Measurements from ENCODE around the gene SSU72.
"Not testable (repeated sequence)": the region's sequence is repeated elsewhere in the genome, so short reads cannot be mapped to it uniquely, and the experiment has no call there.

SSU72 gene

DNA sequence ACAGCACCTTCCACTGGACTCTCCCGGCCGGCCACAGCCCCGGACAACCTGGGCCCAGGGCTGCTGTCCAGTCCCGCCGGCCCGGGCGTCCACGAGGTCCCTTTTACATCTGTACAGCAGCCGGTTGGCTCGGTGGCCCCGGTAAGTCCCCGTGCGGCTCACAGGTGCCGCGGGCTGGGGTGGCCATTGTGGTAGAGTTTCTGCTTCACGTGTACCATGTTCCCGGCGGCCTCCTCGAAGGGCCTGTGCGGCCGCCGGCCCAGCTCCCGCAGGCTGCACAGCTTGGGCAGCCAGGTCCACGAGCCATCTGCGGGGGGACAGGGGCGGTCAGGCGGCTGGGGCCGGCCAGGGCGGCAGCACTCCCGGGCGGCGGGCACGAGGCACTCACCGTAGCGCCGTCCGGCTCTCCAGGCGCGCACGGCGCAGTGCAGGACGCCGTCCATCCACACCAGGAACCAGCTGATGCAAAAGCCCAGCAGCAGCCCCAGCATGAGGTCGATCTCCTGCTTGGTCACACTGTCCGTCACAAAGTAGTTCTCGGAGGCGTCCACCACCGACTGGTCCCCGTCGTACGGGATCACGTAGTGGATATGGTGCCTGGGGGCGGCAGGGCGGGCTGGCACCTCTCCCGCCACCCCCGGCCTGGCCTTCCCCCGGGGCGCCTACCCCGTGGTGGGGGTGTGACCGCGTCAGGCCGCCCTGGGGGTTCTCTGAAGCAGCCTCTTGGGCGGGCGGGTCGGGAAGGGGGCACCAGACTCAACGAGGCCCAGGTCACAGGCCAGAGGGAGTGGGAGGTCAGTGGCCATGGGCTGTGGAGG is 39.3 kb downstream of the SSU72 start:
- no peak for DNase-seq (ENCODE audit: low read depth, low spot score)

DNA sequence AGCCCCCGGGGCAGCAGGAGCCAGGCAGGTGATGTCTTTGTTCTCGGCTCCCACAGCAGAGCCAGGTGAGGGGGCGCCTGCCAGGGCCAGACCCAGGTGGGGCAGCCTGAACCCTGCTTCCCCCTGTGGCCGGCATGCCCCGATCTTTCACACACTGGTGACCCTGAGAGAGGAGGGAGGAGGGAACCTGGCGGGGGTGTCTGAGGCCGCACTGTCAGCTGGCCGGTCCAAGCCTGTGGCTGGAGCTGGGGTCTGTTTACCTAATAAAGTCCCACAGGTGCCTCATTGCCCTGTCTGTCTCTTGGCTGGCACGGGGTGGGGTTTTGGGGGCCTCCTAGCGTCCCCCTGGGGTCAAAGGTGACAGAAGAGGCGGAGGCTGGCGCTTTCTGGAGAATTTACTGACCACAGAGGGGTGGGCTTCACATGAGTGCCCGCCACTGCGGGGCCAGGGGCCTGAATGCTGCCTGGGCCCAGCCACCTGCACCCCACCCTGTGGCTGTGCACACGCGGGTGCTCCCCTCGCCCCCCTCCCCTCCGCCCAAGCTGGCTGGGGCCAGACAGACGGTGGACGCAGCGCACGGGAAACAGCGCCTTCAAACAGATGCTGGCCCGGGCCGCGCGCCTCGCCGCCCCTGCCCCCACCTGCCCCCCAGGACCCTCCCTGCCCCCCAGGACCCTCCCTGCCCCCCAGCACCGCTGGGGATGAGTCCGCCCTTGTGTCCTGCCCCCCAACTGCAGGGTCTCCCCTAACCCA is 40.1 kb downstream of the SSU72 start:
- DNase-seq (ENCODE audit: low read depth, low spot score), result no peak
- H3K4me3 ChIP-seq (ENCODE audit: low read length), result no peak overlapping the region

More for the DNA sequence above, 39.3 kb downstream of the SSU72 start:
- H3K4me3 ChIP-seq (ENCODE audit: low read length), result no peak overlapping the region

DNA sequence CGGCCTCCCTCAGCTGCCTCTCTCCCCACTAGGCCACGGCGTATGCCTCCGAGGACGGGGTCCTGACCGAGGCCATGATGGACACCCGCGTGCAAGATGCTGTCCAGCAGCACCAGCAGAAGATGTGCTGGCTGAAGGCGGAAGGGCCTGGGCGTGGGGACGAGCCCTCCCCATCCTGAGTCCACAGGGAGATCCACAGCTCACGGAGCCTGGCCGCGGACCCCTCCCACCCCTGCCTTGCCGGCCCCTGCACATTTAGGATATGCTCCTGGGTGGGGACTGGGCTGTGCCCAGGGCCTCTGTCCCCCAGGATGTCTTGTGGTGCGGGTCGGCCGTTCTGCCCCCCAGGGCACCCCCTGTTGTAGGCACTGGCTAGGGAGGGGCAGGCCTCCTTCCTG is 40.8 kb downstream of the SSU72 start:
- not testable (repeated sequence) for H3K4me3 ChIP-seq (ENCODE audit: low read length); DNase-seq (ENCODE audit: low read depth, low spot score)

DNA sequence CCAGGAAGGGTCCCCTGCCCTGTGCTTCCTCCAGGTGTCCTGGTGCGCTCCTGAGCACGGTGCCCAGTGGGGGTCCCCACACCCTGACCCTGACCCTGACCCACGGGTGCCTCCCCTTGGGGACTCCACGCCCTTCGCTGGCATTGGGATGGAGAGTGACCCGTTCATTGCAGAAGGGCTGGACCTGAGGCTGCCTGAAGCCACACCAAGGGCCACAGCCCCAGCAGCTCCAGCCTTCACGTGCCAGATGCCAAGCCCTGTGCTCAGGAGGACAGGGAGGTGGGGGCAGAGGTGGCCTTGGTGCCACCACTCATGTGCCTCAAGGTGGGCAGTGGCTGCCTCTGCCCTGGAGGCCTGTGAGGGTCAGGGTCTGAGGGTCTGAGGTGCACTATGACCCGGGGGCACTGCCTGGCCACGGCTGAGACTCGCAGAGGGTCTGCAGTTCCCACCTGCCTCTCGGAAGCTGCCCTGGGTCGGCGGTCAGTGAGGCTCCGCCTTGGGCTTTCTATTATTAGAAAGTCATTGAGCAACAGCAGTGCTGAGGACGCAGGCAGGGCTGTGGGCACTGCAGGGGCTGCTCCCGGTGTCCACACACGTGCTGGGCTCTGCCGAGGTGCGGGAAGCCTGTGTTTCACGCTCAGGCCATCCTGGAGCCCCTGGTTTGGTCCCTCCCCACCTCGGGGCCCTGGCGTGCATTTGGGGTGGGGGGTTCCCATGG is 41.3 kb downstream of the SSU72 start:
- H3K4me3 ChIP-seq (ENCODE audit: low read length); DNase-seq (ENCODE audit: low read depth, low spot score): not testable (repeated sequence)

DNA sequence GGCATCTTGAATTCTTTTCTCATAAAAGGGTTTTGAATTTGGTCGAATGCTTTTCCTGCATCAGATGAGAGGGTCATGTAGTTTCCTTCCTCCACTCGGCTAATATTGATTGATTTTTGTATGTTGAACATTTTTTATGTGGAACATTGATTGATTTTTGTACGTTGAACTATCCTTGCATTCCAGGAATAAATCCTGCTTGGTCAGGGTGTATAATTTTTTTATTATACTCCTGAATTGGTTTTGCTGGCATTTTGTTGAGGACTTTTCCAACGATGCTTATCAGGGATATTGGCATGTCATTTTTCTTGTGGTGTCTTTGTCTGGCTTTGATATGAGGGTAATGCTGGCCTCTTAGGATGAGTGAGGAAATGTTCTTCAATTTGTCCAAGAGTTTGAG is 42.7 kb downstream of the SSU72 start:
- no peak for DNase-seq (ENCODE audit: low read depth, low spot score)
- no peak overlapping the region for H3K4me3 ChIP-seq (ENCODE audit: low read length)

DNA sequence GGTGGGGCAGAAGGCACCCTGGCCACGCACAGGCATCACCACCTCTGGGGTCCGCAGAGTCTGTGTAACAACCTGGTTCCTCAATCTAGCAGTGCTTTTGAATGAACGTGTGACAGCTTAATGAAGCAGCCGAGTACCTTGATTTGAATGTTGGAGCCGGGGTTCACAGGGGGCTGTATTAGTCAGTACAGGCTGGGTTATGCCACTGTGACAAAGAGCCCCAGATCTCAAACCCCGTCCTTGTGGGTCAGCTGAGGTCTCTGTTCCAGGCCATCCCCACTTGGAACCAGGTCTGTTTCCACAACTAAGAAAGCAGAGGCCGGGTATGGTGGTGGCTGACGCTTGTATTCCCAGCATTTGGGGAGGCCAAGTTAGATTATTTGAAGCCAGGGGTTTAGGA is 44.7 kb downstream of the SSU72 start:
- no peak overlapping the region for H3K4me3 ChIP-seq (ENCODE audit: low read length)
- no peak for DNase-seq (ENCODE audit: low read depth, low spot score)

DNA sequence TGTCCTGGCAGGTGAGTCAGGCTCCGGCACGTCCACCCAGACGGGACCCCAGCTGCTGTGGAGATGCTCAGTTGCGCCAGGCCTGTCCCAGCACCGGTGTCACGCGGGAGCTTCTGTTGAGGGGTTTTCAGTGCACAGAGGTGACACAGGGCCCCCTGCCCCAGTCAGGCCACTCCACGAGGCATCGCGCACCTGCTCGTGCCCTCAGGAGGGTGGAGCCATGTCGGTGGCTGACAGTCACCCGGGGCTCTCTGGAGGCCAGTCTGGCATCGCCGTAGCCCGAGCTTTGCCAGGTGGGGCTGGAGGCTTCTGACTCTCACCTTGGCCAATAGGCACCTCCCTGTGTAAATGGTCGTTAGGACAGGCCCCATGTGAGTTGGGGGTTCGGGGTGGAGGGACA is 45.3 kb downstream of the SSU72 start:
- H3K4me3 ChIP-seq (ENCODE audit: low read length), result no peak overlapping the region
- DNase-seq (ENCODE audit: low read depth, low spot score), result no peak

DNA sequence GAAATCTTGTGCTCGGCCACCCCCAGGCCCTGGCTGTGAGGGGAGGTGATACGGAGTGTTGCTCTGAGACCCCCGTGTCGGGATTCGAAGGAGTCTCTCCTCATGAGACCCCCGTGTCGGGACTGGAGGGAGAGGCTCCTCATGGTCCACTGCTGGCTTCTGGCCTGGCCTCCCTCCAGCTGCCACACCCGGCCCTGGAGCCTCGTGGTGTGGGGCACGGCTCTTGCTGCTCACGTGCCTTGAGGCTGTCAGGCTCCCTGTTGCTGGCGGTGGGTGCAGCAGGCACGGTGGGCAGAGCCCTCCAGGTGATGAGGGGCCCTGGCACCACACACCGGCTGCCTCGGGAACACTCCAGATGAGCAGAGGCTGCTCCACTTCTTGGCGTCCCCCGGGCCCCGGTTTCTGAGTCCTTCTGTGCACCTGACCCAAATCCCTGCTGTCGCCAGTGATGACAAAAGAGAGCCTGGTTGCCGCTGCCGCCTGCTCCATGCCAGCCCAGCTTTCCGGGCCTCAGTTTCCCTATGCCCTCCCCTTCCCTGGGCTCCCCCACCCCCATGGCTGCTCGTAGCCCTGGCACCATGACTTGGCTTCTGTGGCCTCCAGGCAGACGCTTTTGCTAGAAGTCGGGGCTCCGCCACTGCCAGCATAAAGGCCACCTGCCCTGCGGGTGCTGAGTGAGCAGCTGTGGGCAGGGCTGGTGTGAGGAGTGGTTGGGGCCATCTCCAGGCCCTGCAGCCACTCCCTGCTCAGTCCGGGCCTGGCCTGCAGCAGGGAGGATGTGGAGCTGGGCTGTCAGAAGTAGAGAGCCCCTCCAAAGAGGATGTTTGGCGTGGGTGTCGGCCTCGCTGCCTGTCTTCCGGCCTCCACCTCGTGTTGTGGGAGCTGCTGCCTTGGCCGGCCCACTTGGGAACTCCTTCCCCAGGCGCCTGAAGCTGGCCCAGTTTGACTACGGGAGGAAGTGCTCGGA is 46.1 kb downstream of the SSU72 start:
- no peak for DNase-seq (ENCODE audit: low read depth, low spot score)

DNA sequence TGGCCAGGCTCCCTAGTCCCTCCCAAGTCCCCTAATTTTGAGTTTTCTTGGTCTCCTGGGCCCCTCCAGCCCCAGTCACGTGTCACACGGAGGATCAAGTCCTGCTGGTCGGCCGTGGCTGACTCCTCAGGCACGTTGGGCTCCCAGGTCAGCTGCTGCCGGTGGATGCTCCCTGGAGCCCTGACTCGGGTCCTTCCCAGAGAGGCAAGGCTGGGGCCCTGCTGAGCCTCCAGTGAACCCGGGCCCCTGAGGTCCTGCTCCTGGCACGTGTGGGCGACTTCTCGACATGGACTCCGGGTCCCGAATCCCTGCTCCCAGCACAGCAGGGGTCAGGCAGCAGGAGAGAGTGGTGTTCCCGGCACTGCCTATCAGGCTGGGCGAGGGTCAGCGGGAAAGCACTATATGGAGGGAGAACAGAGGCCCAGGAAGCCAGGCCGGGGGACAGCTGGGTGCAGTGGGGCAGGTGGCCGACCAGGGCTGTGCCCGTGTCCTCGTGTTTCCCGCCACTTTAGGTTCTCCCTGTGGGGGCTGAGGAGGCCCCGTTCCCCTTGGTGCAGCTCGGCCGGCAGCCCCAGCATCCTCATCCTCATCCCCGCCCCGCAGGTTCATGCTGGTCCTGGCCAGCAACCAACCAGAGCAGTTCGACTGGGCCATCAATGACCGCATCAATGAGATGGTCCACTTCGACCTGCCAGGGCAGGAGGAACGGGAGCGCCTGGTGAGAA is 47.4 kb downstream of the SSU72 start:
- no peak for DNase-seq (ENCODE audit: low read depth, low spot score)
- H3K4me3 ChIP-seq (ENCODE audit: low read length), result no peak overlapping the region

More for the DNA sequence above, 46.1 kb downstream of the SSU72 start:
- no peak overlapping the region for H3K4me3 ChIP-seq (ENCODE audit: low read length)

DNA sequence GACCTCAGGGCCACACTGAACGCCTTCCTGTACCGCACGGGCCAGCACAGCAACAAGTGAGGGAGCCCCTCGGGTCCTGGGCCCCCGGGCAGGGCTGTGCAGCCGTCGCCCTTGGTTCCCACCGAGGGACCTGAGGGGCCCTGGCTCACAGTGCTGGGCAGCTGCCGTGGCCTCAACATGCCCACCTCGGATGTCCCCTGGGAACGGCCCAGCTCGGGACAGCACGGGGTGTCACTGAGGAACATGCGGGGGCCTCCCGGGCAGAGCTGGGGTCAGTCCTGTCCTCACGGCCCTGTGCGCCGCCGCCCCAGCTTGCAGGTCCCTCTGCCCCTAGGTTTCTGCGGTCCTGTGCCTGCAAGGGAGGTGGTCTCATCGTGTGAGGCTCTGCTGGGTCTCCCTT is 48.2 kb downstream of the SSU72 start:
- not testable (repeated sequence) for DNase-seq (ENCODE audit: low read depth, low spot score); H3K4me3 ChIP-seq (ENCODE audit: low read length)

DNA sequence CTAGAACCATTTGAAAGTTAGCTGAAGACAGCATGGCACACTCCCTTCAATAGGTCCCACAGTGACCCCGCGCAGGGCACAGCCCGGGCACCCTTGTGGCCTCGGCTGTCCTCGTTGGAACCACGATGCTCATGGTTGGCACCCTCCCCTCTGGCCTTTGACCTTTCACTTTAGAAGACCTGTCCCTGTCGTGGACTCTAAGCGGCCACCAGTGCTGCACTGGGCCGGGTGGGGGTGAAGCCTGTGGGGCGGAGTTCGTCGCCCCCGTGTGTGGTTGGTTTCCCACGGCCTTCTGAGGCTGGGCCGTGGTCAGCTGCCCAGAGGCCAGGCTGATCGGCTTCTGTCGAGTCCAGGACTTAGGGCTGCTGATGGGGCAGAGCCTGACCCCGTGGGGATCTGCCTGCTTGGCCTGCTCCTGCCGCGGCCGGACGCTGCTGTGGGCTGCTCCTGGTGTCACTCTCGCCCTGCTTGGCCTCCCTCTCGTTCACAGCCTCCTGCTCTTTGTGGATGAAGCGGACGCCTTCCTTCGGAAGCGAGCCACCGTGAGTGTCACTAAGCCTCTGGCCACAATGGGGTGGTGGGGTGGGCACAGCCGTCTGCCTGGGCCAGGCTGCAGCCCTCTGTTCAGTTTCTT is 49.8 kb downstream of the SSU72 start:
- DNase-seq (ENCODE audit: low read depth, low spot score), result not testable (repeated sequence)

DNA sequence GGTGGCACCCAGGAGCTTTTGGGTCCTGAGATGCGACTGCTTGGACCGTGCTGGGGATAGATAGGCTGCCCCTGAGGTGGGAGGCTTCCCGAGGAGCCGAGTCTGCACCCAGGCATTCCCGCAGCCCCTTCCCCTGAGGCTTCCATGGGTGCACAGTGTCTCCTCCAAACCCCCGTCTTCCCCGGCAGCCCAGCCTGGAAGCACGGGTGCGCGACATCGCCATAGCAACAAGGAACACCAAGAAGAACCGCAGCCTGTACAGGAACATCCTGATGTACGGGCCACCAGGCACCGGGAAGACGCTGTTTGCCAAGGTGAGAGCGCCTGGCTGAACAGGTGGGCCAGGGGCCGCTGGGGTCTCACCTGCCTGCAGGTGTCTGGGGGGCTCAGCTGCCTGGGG is 51.0 kb downstream of the SSU72 start:
- H3K4me3 ChIP-seq (ENCODE audit: low read length); DNase-seq (ENCODE audit: low read depth, low spot score): not testable (repeated sequence)

More for the DNA sequence above, 49.8 kb downstream of the SSU72 start:
- H3K4me3 ChIP-seq (ENCODE audit: low read length), result not testable (repeated sequence)

DNA sequence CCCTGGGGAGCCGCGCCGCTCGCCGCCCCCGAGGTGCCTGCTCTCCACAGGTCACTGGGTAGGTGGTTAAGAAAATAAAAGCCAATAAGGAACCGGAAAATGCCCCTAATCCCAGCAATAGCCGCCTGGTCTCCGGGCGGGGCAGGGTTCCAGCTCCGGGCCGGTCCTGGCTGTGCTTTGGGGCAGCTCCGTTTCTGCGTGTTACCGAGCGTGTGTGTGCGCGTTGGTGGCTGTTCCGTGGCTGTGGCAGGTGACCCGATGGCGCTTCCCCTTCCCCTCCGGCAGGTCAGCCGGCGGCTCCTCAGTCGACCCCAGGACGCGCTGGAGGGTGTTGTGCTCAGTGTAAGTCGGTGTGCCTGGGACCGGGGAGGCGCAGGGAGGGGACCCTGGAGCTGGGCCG is 51.4 kb downstream of the SSU72 start:
- H3K4me3 ChIP-seq (ENCODE audit: low read length); DNase-seq (ENCODE audit: low read depth, low spot score): not testable (repeated sequence)

DNA sequence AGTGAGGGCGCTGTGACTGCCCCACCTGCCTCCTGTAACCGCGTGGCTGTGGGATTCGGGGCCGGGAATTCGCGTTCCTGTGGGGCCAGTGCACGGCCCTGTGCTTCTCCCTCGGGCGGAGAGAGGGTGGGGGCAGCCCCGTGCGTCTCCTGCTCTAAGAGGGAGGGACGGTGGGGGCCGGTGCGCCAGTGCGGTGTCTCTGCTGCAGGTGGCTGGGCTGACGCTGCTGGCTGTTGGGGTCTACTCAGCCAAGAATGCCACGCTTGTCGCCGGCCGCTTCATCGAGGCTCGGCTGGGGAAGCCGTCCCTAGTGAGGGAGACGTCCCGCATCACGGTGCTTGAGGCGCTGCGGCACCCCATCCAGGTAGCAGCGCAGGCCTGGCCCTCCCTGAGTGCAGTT is 52.1 kb downstream of the SSU72 start:
- not testable (repeated sequence) for H3K4me3 ChIP-seq (ENCODE audit: low read length); DNase-seq (ENCODE audit: low read depth, low spot score)

DNA sequence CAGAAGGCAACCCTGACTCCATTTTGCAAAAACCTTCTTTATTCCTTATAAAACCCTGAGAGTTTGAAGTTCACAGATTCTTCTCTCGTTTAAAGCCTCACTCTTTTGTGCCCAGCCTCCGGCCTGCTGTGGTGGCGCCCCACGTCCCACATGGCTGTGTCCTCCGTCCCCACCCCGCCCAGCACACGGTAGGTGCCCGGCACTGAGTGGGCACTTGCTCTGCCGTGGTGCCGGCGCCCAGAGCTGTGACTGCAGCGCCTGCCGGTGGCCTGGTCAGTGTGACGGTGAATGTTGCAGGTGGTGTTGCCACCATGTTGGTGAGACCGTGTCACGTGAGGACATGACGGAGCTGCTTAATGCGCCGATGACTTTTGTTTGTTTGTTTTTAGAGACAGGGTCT is 53.3 kb downstream of the SSU72 start:
- no peak overlapping the region for H3K4me3 ChIP-seq (ENCODE audit: low read length)
- no peak for DNase-seq (ENCODE audit: low read depth, low spot score)

DNA sequence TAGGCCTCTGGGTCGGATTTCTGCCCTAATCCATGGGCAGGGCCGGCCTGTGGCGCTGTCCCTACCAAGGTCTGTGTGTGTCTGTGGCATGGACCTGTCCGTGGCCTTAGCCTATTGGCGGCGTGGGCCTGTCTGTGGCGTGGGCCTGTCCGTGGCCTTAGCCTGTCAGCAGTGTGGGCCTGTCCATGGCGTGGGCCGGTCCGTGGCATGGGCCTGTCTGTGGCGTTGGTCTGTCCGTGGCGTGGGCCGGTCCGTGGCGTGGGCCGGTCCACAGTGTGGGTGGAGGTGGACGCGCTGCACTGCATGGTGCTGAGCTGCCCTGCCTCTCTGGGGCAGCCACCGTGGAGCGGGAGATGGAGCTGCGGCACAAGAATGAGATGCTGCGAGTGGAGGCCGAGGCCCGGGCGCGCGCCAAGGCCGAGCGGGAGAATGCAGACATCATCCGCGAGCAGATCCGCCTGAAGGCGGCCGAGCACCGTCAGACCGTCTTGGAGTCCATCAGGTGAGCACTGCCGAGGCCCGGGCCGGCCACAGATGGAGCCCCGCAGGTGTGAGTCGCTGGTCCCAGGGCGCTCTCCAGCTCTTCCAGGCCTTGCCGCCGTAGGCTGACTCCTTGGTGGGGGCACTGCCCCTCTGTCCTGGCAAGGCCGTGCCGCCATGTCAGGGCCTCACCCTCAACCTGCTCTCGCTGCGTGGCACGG is 54.7 kb downstream of the SSU72 start:
- not testable (repeated sequence) for H3K4me3 ChIP-seq (ENCODE audit: low read length); DNase-seq (ENCODE audit: low read depth, low spot score)

DNA sequence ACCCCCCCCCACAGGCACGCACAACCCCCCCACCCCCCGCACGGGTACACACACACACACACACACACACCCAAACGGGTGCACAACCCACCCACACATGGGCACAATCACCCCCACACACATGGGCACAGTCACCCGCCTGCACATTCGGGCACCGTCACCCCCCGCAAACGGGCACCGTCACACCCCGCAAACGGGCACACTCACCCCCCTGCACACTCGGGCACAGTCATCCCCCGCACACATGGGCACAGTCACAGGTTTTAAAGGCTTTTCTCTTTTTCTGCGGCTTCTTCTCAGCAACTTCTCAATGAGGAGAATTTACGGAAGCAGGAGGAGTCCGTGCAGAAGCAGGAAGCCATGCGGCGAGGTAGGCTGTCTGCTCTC is 56.0 kb downstream of the SSU72 start:
- not testable (repeated sequence) for H3K4me3 ChIP-seq (ENCODE audit: low read length); DNase-seq (ENCODE audit: low read depth, low spot score)

Data from Jurkat, Clone E6-1 (cell line).